ENCODE measurements around the gene PTPRF.

Gene PTPRF

GRCh38 chr1:43503534-43503933 lies 27.1 kb upstream of the PTPRF start:
- H3K36me3 ChIP-seq (ENCODE audit: low read length): no peaks in the 10 kb centered on the region
- H3K27ac ChIP-seq (ENCODE audit: low read depth, low read length): no peak overlapping the region
- no peak overlapping the region for H3K9ac ChIP-seq (ENCODE audit: low read length)
- no peaks in the 10 kb centered on the region for H3K27me3 ChIP-seq (ENCODE audit: low read length)
- H3K4me2 ChIP-seq (ENCODE audit: low read depth, low read length, poor library complexity, severe bottlenecking): no peak overlapping the region
- no peaks in the 10 kb centered on the region for H3K9me2 ChIP-seq (replicated peaks; ENCODE audit: insufficient read depth, low read length)
- TF ChIP-seq EZH2phosphoT487 (conservative IDR thresholded peaks at IDR 0.05; ENCODE audit: low read length) (no peak), CTCF (IDR thresholded peaks at IDR 0.05; ENCODE audit: insufficient read depth, low read length, poor library complexity, severe bottlenecking) (no peak)
- H3K9me3 ChIP-seq (ENCODE audit: insufficient read depth, low read length): no peaks in the 10 kb centered on the region
- H3K4me3 ChIP-seq (ENCODE audit: insufficient read depth, low read length, poor library complexity, severe bottlenecking): no peak overlapping the region
- no peaks in the 10 kb centered on the region for H3K79me2 ChIP-seq (ENCODE audit: insufficient read depth, low read length)
- H4K20me1 ChIP-seq (ENCODE audit: low read depth, low read length): no peaks in the 10 kb centered on the region
- H3F3A ChIP-seq (ENCODE audit: insufficient read depth): no peaks in the 10 kb centered on the region
- H2AFZ ChIP-seq (ENCODE audit: low read depth, low read length, severe bottlenecking): no peak overlapping the region

GRCh38 chr1:43505077-43505780 lies 25.5 kb upstream of the PTPRF start:
- Histone ChIP-seq H3K27ac (ENCODE audit: low read depth, low read length) (no peak overlapping the region), H3K27me3 (ENCODE audit: low read length) (no peaks in the 10 kb centered on the region), H3K79me2 (ENCODE audit: insufficient read depth, low read length) (no peaks in the 10 kb centered on the region), H3K9me3 (ENCODE audit: insufficient read depth, low read length) (no peaks in the 10 kb centered on the region), H4K20me1 (ENCODE audit: low read depth, low read length) (no peaks in the 10 kb centered on the region), H3K9me2 (replicated peaks; ENCODE audit: insufficient read depth, low read length) (no peaks in the 10 kb centered on the region), H2AFZ (ENCODE audit: low read depth, low read length, severe bottlenecking) (no peak overlapping the region), H3F3A (ENCODE audit: insufficient read depth) (no peaks in the 10 kb centered on the region), H3K4me3 (ENCODE audit: insufficient read depth, low read length, poor library complexity, severe bottlenecking) (no peak overlapping the region), H3K36me3 (ENCODE audit: low read length) (no peaks in the 10 kb centered on the region), H3K4me2 (ENCODE audit: low read depth, low read length, poor library complexity, severe bottlenecking) (no peak overlapping the region), H3K9ac (ENCODE audit: low read length) (no peak overlapping the region)
- TF ChIP-seq CTCF (IDR thresholded peaks at IDR 0.05; ENCODE audit: insufficient read depth, low read length, poor library complexity, severe bottlenecking) (no peak), EZH2phosphoT487 (conservative IDR thresholded peaks at IDR 0.05; ENCODE audit: low read length) (no peak)

GRCh38 chr1:43506233-43506632 lies 24.4 kb upstream of the PTPRF start:
- Histone ChIP-seq H3K9me3 (ENCODE audit: insufficient read depth, low read length) (no peaks in the 10 kb centered on the region), H2AFZ (ENCODE audit: low read depth, low read length, severe bottlenecking) (no peak overlapping the region), H3K79me2 (ENCODE audit: insufficient read depth, low read length) (no peaks in the 10 kb centered on the region), H4K20me1 (ENCODE audit: low read depth, low read length) (no peaks in the 10 kb centered on the region), H3F3A (ENCODE audit: insufficient read depth) (no peaks in the 10 kb centered on the region), H3K36me3 (ENCODE audit: low read length) (no peaks in the 10 kb centered on the region), H3K4me3 (ENCODE audit: insufficient read depth, low read length, poor library complexity, severe bottlenecking) (no peak overlapping the region), H3K9ac (ENCODE audit: low read length) (no peak overlapping the region), H3K4me2 (ENCODE audit: low read depth, low read length, poor library complexity, severe bottlenecking) (no peak overlapping the region), H3K27ac (ENCODE audit: low read depth, low read length) (no peak overlapping the region), H3K9me2 (replicated peaks; ENCODE audit: insufficient read depth, low read length) (no peaks in the 10 kb centered on the region), H3K27me3 (ENCODE audit: low read length) (no peaks in the 10 kb centered on the region)
- TF ChIP-seq EZH2phosphoT487 (conservative IDR thresholded peaks at IDR 0.05; ENCODE audit: low read length) (no peak), CTCF (IDR thresholded peaks at IDR 0.05; ENCODE audit: insufficient read depth, low read length, poor library complexity, severe bottlenecking) (no peak)
